Vagina (tissue), 2 donors: ENCODE measurements around the gene ESAM. TPM values are rescaled to one million over a fixed set of nuclear protein-coding genes. Genes with fewer than 3 reads are reported as not detected.

Experiments
- DNase-seq, 2 donors: peaks; one replicate each; pipeline ENCODE4 v3.0.0-alpha.2; 2017; ENCODE audit errors: extremely low spot score in 2 of 2
- H3K27ac ChIP-seq: fragments of 200-600 bp; sonication (generic); one replicate; pipeline ENCODE4 v1.5.1; 2019
- H3K27me3 ChIP-seq: fragments of 200-600 bp; sonication (generic); one replicate; pipeline ENCODE4 v1.5.1; 2019
- H3K36me3 ChIP-seq, 2 donors: fragments of 200-600 bp; sonication (generic); one replicate each; pipeline ENCODE4 v1.5.1; 2017 to 2019
- H3K4me1 ChIP-seq: fragments of 200-600 bp; sonication (generic); one replicate; pipeline ENCODE4 v1.5.1; 2019
- H3K4me3 ChIP-seq, 2 donors: fragments of 200-600 bp; sonication (generic); 1 replicate in 1 of 2; 2 replicates in 1 of 2; pipeline ENCODE4 v1.5.1; 2016 to 2019
- H3K9me3 ChIP-seq: fragments of 200-600 bp; sonication (generic); one replicate; pipeline ENCODE4 v1.5.1; 2019
- POLR2A ChIP-seq, 2 donors: fragments of 450-650 bp; IDR thresholded peaks; one replicate each; pipeline ENCODE4 v1.6.1; 2017; ENCODE audit warnings: antibody characterized with exemption in 2 of 2, mild to moderate bottlenecking in 2 of 2, moderate library complexity in 2 of 2
- POLR2AphosphoS5 ChIP-seq, 2 donors: sonication (generic); formaldehyde crosslinking; IDR thresholded peaks; one replicate each; pipeline ENCODE4 v1.9.0; 2017; ENCODE audit warnings: antibody characterized with exemption in 2 of 2, mild to moderate bottlenecking in 2 of 2, low read depth in 1 of 2; ENCODE audit not compliant: insufficient read depth in 1 of 2
- intact Hi-C: fragments of 100-400 bp; cut with DNase I; formaldehyde crosslinking; loops from one replicate; pipeline ENCODE4 v1.15.1; 2023
- total RNA-seq: library from RNA; depleted of rRNA; stranded (reverse); fragments of >200 nt; gene quantifications from one replicate; pipeline ENCODE4 v1.2.3, GENCODE V29; 2016
- TF ChIP-seq, protein P1 (sequence below), 3 experiments: fragments of 450-650 bp in 2 of 3; fragments of 200-600 bp in 1 of 3; sonication (generic) in 1 of 3; IDR thresholded peaks; one replicate each; pipeline ENCODE4 v1.5.1; 2017 to 2019; ENCODE audit warnings: antibody characterized with exemption in 3 of 3, mild to moderate bottlenecking in 2 of 3, moderate library complexity in 2 of 3

The ESAM gene
- total RNA-seq, 1 donor from 2014 or later = 34.9 TPM

DNA sequence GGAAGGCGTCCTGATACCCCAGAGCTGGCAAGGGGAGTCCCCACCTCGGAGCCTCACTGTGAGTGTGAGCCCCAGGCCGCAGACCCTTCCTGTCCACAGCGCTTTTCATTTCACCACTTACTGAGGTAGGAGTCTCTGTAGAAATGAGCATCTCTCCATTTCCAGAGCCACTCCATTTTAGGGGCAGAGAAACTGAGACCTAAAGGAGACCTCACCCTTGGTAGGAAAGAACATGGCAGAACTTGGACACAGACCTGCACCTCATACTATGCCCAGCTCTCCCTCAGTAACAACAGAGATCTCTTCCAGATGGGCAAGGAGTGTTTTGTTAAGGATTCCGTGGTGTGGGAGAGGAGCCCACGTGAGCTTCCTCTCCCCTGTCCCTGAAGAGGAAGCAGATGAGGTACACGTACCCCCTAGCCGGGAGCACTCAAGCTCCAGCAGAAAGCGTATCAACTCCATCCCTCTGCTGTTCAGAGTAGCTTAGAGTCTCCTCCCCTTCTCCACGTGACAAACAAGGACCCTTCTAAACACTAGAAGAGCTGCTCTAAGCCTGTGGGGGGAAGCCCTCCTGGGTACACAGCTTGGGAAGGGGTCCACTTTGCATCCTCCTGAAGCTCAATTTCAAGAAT lies 9.5 kb downstream of the ESAM start:
- Histone ChIP-seq H3K27me3 (no peaks in the 10 kb centered on the region), H3K27ac (no peak overlapping the region), H3K4me3 (no peak overlapping the region), H3K4me1 (peaks cover 5% of the 10 kb centered on the region), H3K9me3 (no peaks in the 10 kb centered on the region), H3K36me3 (no peaks in the 10 kb centered on the region)
- TF ChIP-seq, protein P1, sequence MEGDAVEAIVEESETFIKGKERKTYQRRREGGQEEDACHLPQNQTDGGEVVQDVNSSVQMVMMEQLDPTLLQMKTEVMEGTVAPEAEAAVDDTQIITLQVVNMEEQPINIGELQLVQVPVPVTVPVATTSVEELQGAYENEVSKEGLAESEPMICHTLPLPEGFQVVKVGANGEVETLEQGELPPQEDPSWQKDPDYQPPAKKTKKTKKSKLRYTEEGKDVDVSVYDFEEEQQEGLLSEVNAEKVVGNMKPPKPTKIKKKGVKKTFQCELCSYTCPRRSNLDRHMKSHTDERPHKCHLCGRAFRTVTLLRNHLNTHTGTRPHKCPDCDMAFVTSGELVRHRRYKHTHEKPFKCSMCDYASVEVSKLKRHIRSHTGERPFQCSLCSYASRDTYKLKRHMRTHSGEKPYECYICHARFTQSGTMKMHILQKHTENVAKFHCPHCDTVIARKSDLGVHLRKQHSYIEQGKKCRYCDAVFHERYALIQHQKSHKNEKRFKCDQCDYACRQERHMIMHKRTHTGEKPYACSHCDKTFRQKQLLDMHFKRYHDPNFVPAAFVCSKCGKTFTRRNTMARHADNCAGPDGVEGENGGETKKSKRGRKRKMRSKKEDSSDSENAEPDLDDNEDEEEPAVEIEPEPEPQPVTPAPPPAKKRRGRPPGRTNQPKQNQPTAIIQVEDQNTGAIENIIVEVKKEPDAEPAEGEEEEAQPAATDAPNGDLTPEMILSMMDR (IDR thresholded peaks at IDR 0.05) = no peak
- TF ChIP-seq POLR2AphosphoS5 (IDR thresholded peaks at IDR 0.05; ENCODE audit: insufficient read depth in 1 of 2, low read depth in 1 of 2) = no peak
- no peak for TF ChIP-seq POLR2A (IDR thresholded peaks at IDR 0.05)
- DNase-seq = no peak
- intact Hi-C loops = no loop called here

DNA sequence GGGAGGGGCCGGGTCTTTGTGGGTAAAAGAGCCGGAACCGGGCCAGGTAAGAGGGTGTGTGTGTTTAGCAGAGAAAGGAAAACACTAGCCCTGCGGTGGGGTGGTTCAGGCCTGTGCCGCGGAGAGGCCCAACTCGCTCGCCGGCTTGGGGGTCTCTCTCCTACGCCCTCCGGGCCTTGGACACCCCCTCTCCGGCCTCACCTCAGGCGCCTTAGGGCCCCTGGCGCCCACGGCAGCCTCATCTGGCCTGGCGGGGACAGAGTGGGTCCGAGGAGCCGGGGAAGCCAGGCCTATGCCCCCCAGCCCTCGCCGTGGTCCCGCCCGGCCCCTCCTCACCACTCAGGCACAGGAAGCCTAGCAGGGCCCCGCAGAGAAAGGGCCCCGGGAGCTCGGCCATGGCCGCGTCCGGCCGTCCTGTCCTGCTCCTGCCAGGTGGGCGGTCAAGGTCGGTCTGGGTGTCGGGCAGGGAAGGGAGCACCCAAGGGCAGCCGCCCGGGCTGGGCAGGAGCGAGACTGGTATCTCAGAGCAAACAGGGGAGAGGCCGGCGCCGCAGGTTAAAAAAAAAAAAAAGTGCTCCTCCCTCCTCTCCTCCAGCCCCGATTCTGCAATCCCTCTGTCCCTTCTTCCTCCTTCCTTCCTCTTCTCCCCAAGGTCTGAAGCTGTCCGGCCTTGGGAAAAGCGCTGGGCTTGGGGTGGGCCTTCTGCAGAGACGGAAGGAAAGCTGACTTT lies 10.2 kb downstream of the ESAM start, which contains the start of gene VSIG2:
Gene VSIG2, minus strand, starts transcription at position 515 of the 730 bp plus-strand sequence. Its CDS starts 118 bp downstream, at position 397.
- intact Hi-C loops = no loop called here
- Histone ChIP-seq H3K4me3 (no peak within 1 kb of the TSS), H3K27ac (no peak within 1 kb of the TSS), H3K4me1 (peaks cover 5% of the 10 kb centered on the region), H3K9me3 (no peaks in the 10 kb centered on the region), H3K36me3 (no peaks in the 10 kb centered on the region), H3K27me3 (no peaks in the 10 kb centered on the region)
- no peak for DNase-seq
- TF ChIP-seq POLR2A (IDR thresholded peaks at IDR 0.05) = no peak
- TF ChIP-seq, protein P1 (IDR thresholded peaks at IDR 0.05) = no peak
- TF ChIP-seq POLR2AphosphoS5 (IDR thresholded peaks at IDR 0.05; ENCODE audit: insufficient read depth in 1 of 2, low read depth in 1 of 2) = no peak

DNA sequence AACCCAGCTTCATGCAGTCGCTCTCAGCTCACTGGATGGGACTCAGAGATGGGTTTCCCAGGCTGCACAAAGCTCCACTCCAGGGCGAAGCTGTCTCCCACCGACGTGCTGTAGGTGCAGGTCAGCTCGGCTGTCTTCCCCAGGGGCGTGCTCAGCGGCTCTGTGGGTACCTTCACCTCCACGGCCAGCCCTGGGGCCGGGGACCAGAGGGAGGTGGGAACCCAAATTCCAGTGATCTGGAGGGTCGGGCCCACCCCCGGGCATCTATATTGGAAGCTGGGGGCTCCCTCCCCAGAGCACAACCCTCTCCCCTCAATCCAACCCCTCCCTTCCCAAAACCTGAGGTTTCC lies 10.7 kb downstream of the ESAM start:
- TF ChIP-seq, protein P1 (IDR thresholded peaks at IDR 0.05) = no peak
- TF ChIP-seq POLR2AphosphoS5 (IDR thresholded peaks at IDR 0.05; ENCODE audit: insufficient read depth in 1 of 2, low read depth in 1 of 2) = no peak
- no peak for TF ChIP-seq POLR2A (IDR thresholded peaks at IDR 0.05)
- H3K36me3 ChIP-seq = no peaks in the 10 kb centered on the region
- no peak for DNase-seq
- H3K4me3 ChIP-seq = no peak overlapping the region
- no peak overlapping the region for H3K27ac ChIP-seq
- H3K27me3 ChIP-seq = no peaks in the 10 kb centered on the region
- H3K4me1 ChIP-seq = peaks cover 11% of the 10 kb centered on the region
- no peaks in the 10 kb centered on the region for H3K9me3 ChIP-seq
- intact Hi-C loops = no loop called here

DNA sequence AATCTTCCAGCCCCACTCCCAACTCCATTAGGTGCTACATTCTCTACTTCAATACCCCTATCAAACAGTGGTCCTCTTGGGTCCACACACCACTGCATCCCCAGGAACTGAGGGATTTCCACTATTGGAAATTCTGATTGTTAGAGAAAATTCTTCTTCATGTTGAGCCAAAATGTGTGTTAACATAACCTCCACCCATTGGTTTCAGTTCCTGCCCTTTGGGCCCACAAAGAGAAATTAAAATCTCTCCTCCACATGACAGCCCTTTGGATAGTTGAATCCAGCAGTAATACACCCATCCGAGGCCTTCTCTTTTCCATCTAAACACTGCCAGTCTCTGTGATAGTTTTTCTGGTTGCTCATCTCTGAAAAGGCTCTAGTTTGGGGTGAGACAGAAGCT lies 12.2 kb downstream of the ESAM start:
- Histone ChIP-seq H3K27ac (no peak overlapping the region), H3K4me3 (no peak overlapping the region), H3K27me3 (no peaks in the 10 kb centered on the region), H3K9me3 (no peaks in the 10 kb centered on the region), H3K4me1 (peaks cover 22% of the 10 kb centered on the region), H3K36me3 (no peaks in the 10 kb centered on the region)
- intact Hi-C loops = loop anchor here (5.0 kb wide), 1 partner anchor 78 kb away; the partner anchor contains the start of genes SIAE and SPA17
- DNase-seq = no peak
- TF ChIP-seq, protein P1 (IDR thresholded peaks at IDR 0.05) = no peak
- TF ChIP-seq POLR2AphosphoS5 (IDR thresholded peaks at IDR 0.05; ENCODE audit: insufficient read depth in 1 of 2, low read depth in 1 of 2) (no peak), POLR2A (IDR thresholded peaks at IDR 0.05) (no peak)
